HepG2 (cell line): ENCODE data around the gene C14orf93. TPM values are rescaled to one million over a fixed set of nuclear protein-coding genes. Genes with fewer than 3 reads are reported as not detected.

Experiments
- ARNT ChIP-seq: fragments of 450-650 bp; IDR thresholded peaks from 2 replicates; pipeline ENCODE4 v1.6.1; 2017
- ATF7 ChIP-seq, 2 experiments: fragments of 450-650 bp in 1 of 2; sonication (generic) in 1 of 2; formaldehyde crosslinking in 1 of 2; IDR thresholded peaks; 2 replicates each; pipeline versions ENCODE4 v1.4.0 to v1.6.1; 2016 to 2020; ENCODE audit warnings: antibody characterized with exemption in 1 of 2, mild to moderate bottlenecking in 1 of 2, missing genetic modification reagents in 1 of 2
- NAIF1 ChIP-seq: sonication (generic); formaldehyde crosslinking; IDR thresholded peaks from 2 replicates; pipeline ENCODE4 v1.5.0; 2020; ENCODE audit warnings: mild to moderate bottlenecking, missing genetic modification reagents, borderline replicate concordance
- REPIN1 ChIP-seq: sonication (generic); formaldehyde crosslinking; IDR thresholded peaks from 2 replicates; pipeline ENCODE4 v1.8.0; 2022; ENCODE audit warnings: missing genetic modification reagents, low read depth, mild to moderate bottlenecking, borderline replicate concordance
- ZNF510 ChIP-seq: sonication (generic); formaldehyde crosslinking; IDR thresholded peaks from 2 replicates; pipeline ENCODE4 v1.4.0; 2020; ENCODE audit warnings: low read depth, mild to moderate bottlenecking, missing genetic modification reagents
- ZNF562 ChIP-seq: sonication (generic); formaldehyde crosslinking; IDR thresholded peaks from 2 replicates; pipeline ENCODE4 v1.8.0; 2022; ENCODE audit warnings: missing genetic modification reagents, borderline replicate concordance
- ZNF629 ChIP-seq: sonication (generic); formaldehyde crosslinking; conservative IDR thresholded peaks from 2 replicates; pipeline ENCODE4 v1.5.0; 2020; ENCODE audit warnings: missing genetic modification reagents
- polyA plus RNA-seq, 8 experiments: library from polyadenylated mRNA; depleted of rRNA in 3 of 8; stranded (reverse) in 7 of 8; unstranded in 1 of 8; fragments of >200 nt; fragmentation: Illumina TruSeq in 4 of 8; extraction: Trizol in 4 of 8; gene quantifications; 2 replicates each; pipeline versions ENCODE4 v1.2.1 to v1.2.3, GENCODE V29; 2011 to 2016; ENCODE audit warnings: low read depth in 4 of 8, missing spikeins in 1 of 8, mixed read lengths in 1 of 8; ENCODE audit not compliant: insufficient read depth in 1 of 8
- total RNA-seq, 5 experiments: library from RNA; depleted of rRNA; stranded (reverse); fragments of >200 nt; fragmentation: Illumina TruSeq; extraction: Trizol; gene quantifications; 2 replicates each; pipeline ENCODE4 v1.2.3, GENCODE V29; 2016; ENCODE audit warnings: low read depth in 1 of 5
- TF ChIP-seq, protein P1 (sequence below): sonication (generic); formaldehyde crosslinking; IDR thresholded peaks from 2 replicates; pipeline ENCODE4 v1.5.1; 2020; ENCODE audit warnings: mild to moderate bottlenecking, missing genetic modification reagents, moderate library complexity
- TF ChIP-seq, protein P2 (sequence below): sonication (generic); formaldehyde crosslinking; IDR thresholded peaks from 2 replicates; pipeline ENCODE4 v1.8.0; 2022; ENCODE audit warnings: low read depth, missing genetic modification reagents
- TF ChIP-seq, protein P3 (sequence below): sonication (generic); formaldehyde crosslinking; IDR thresholded peaks from 2 replicates; pipeline ENCODE4 v1.4.0; 2020; ENCODE audit warnings: mild to moderate bottlenecking, missing genetic modification reagents, borderline replicate concordance
- TF ChIP-seq, protein P4 (sequence below): IDR thresholded peaks from 2 replicates; pipeline ENCODE4 v1.6.1; 2012; ENCODE audit warnings: low read depth, low read length, improper control_type of control experiment
- TF ChIP-seq, protein P5 (sequence below): sonication (generic); formaldehyde crosslinking; IDR thresholded peaks from 2 replicates; pipeline ENCODE4 v1.4.0; 2020; ENCODE audit warnings: missing genetic modification reagents

Gene C14orf93
- total and polyA plus RNA-seq, 2 of the 13 experiments (the other 11 are each of a cell fraction or from before 2014, with no cell fraction given): 11.4 to 22.5 TPM

DNA sequence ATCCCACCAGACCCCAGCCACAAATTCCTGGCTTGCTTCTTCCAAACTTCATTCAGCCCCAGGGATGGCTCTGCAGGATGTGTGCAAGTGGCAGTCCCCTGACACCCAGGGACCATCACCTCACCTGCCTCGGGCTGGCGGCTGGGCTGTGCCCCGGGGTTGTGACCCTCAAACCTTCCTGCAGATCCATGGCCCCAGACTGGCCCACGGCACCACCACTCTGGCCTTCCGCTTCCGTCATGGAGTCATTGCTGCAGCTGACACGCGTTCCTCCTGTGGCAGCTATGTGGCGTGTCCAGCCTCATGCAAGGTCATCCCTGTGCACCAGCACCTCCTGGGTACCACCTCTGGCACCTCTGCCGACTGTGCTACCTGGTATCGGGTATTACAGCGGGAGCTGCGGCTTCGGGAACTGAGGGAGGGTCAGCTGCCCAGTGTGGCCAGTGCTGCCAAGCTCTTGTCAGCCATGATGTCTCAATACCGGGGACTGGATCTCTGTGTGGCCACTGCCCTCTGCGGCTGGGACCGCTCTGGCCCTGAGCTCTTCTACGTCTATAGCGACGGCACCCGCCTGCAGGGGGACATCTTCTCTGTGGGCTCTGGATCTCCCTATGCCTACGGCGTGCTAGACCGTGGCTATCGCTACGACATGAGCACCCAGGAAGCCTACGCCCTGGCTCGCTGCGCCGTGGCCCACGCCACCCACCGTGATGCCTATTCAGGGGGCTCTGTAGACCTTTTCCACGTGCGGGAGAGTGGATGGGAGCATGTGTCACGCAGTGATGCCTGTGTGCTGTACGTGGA is 32.4 kb upstream of the C14orf93 start, which contains the start of gene PSMB11 (continued):
- TF ChIP-seq, protein P1, sequence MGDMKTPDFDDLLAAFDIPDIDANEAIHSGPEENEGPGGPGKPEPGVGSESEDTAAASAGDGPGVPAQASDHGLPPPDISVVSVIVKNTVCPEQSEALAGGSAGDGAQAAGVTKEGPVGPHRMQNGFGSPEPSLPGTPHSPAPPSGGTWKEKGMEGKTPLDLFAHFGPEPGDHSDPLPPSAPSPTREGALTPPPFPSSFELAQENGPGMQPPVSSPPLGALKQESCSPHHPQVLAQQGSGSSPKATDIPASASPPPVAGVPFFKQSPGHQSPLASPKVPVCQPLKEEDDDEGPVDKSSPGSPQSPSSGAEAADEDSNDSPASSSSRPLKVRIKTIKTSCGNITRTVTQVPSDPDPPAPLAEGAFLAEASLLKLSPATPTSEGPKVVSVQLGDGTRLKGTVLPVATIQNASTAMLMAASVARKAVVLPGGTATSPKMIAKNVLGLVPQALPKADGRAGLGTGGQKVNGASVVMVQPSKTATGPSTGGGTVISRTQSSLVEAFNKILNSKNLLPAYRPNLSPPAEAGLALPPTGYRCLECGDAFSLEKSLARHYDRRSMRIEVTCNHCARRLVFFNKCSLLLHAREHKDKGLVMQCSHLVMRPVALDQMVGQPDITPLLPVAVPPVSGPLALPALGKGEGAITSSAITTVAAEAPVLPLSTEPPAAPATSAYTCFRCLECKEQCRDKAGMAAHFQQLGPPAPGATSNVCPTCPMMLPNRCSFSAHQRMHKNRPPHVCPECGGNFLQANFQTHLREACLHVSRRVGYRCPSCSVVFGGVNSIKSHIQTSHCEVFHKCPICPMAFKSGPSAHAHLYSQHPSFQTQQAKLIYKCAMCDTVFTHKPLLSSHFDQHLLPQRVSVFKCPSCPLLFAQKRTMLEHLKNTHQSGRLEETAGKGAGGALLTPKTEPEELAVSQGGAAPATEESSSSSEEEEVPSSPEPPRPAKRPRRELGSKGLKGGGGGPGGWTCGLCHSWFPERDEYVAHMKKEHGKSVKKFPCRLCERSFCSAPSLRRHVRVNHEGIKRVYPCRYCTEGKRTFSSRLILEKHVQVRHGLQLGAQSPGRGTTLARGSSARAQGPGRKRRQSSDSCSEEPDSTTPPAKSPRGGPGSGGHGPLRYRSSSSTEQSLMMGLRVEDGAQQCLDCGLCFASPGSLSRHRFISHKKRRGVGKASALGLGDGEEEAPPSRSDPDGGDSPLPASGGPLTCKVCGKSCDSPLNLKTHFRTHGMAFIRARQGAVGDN (CRISPR knock-in tag): peak; percentile 32; the same call in 1 of the 2 replicates
- no peak for TF ChIP-seq REPIN1 (CRISPR knock-in tag)
- no peak for TF ChIP-seq ARNT
- TF ChIP-seq, protein P2, sequence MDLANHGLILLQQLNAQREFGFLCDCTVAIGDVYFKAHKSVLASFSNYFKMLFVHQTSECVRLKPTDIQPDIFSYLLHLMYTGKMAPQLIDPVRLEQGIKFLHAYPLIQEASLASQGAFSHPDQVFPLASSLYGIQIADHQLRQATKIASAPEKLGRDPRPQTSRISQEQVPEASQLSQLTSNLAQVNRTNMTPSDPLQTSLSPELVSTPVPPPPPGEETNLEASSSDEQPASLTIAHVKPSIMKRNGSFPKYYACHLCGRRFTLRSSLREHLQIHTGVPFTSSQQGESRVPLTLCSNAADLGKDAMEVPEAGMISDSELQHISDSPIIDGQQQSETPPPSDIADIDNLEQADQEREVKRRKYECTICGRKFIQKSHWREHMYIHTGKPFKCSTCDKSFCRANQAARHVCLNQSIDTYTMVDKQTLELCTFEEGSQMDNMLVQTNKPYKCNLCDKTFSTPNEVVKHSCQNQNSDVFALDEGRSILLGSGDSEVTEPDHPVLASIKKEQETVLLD (CRISPR knock-in tag): no peak
- TF ChIP-seq, protein P3, sequence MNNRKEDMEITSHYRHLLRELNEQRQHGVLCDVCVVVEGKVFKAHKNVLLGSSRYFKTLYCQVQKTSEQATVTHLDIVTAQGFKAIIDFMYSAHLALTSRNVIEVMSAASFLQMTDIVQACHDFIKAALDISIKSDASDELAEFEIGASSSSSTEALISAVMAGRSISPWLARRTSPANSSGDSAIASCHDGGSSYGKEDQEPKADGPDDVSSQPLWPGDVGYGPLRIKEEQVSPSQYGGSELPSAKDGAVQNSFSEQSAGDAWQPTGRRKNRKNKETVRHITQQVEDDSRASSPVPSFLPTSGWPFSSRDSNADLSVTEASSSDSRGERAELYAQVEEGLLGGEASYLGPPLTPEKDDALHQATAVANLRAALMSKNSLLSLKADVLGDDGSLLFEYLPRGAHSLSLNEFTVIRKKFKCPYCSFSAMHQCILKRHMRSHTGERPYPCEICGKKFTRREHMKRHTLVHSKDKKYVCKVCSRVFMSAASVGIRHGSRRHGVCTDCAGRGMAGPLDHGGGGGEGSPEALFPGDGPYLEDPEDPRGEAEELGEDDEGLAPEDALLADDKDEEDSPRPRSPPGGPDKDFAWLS (CRISPR knock-in tag): peak; percentile 62; the same call in 1 of the 2 replicates
- no peak for TF ChIP-seq ZNF629 (CRISPR knock-in tag)
- no peak for TF ChIP-seq NAIF1 (CRISPR knock-in tag)
- TF ChIP-seq ZNF510 (CRISPR knock-in tag): no peak
- TF ChIP-seq ATF7 (IDR thresholded peaks at IDR 0.05): no peak
- TF ChIP-seq ATF7 (CRISPR knock-in tag; IDR thresholded peaks at IDR 0.05): no peak
- TF ChIP-seq, protein P4, sequence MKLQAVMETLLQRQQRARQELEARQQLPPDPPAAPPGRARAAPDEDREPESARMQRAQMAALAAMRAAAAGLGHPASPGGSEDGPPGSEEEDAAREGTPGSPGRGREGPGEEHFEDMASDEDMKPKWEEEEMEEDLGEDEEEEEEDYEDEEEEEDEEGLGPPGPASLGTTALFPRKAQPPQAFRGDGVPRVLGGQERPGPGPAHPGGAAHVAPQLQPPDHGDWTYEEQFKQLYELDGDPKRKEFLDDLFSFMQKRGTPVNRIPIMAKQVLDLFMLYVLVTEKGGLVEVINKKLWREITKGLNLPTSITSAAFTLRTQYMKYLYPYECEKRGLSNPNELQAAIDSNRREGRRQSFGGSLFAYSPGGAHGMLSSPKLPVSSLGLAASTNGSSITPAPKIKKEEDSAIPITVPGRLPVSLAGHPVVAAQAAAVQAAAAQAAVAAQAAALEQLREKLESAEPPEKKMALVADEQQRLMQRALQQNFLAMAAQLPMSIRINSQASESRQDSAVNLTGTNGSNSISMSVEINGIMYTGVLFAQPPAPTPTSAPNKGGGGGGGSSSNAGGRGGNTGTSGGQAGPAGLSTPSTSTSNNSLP: no peak
- TF ChIP-seq, protein P5, sequence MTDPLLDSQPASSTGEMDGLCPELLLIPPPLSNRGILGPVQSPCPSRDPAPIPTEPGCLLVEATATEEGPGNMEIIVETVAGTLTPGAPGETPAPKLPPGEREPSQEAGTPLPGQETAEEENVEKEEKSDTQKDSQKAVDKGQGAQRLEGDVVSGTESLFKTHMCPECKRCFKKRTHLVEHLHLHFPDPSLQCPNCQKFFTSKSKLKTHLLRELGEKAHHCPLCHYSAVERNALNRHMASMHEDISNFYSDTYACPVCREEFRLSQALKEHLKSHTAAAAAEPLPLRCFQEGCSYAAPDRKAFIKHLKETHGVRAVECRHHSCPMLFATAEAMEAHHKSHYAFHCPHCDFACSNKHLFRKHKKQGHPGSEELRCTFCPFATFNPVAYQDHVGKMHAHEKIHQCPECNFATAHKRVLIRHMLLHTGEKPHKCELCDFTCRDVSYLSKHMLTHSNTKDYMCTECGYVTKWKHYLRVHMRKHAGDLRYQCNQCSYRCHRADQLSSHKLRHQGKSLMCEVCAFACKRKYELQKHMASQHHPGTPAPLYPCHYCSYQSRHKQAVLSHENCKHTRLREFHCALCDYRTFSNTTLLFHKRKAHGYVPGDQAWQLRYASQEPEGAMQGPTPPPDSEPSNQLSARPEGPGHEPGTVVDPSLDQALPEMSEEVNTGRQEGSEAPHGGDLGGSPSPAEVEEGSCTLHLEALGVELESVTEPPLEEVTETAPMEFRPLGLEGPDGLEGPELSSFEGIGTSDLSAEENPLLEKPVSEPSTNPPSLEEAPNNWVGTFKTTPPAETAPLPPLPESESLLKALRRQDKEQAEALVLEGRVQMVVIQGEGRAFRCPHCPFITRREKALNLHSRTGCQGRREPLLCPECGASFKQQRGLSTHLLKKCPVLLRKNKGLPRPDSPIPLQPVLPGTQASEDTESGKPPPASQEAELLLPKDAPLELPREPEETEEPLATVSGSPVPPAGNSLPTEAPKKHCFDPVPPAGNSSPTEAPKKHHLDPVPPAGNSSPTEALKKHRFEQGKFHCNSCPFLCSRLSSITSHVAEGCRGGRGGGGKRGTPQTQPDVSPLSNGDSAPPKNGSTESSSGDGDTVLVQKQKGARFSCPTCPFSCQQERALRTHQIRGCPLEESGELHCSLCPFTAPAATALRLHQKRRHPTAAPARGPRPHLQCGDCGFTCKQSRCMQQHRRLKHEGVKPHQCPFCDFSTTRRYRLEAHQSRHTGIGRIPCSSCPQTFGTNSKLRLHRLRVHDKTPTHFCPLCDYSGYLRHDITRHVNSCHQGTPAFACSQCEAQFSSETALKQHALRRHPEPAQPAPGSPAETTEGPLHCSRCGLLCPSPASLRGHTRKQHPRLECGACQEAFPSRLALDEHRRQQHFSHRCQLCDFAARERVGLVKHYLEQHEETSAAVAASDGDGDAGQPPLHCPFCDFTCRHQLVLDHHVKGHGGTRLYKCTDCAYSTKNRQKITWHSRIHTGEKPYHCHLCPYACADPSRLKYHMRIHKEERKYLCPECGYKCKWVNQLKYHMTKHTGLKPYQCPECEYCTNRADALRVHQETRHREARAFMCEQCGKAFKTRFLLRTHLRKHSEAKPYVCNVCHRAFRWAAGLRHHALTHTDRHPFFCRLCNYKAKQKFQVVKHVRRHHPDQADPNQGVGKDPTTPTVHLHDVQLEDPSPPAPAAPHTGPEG (CRISPR knock-in tag): no peak
- TF ChIP-seq ZNF562 (CRISPR knock-in tag): no peak
